Esophagus squamous epithelium (tissue), 5 donors: ENCODE measurements around the gene NSUN3. TPM values are rescaled to one million over a fixed set of nuclear protein-coding genes. Genes with fewer than 3 reads are reported as not detected.
"Not testable (repeated sequence)": the region's sequence is repeated elsewhere in the genome, so short reads cannot be mapped to it uniquely, and the experiment has no call there.

Source experiments
- DNase-seq: peaks from one replicate; lab custom pipeline; 2025; lab: John Stamatoyannopoulos, UW
- H3K27ac ChIP-seq, 4 donors: fragments of 200-600 bp; sonication (generic); one replicate each; pipeline ENCODE4 v1.5.1; 2016 to 2019; ENCODE audit warnings: mild to moderate bottlenecking in 1 of 4
- H3K27me3 ChIP-seq, 4 donors: fragments of 200-600 bp; sonication (generic); 1 replicate in 3 of 4; 2 replicates in 1 of 4; pipeline versions ENCODE4 v1.5.1 to v1.6.0; 2017 to 2021; ENCODE audit warnings: antibody characterized with exemption in 1 of 4
- H3K36me3 ChIP-seq, 3 donors: fragments of 200-600 bp; sonication (generic); one replicate each; pipeline ENCODE4 v1.5.1; 2016 to 2019
- H3K4me1 ChIP-seq, 3 donors: fragments of 200-600 bp; sonication (generic); one replicate each; pipeline ENCODE4 v1.5.1; 2017 to 2019
- H3K4me3 ChIP-seq, 4 donors: fragments of 200-600 bp; sonication (generic); 1 replicate in 3 of 4; 2 replicates in 1 of 4; pipeline ENCODE4 v1.5.1; 2016 to 2019; ENCODE audit warnings: mild to moderate bottlenecking in 2 of 4, moderate library complexity in 1 of 4
- H3K9me3 ChIP-seq, 3 donors: fragments of 200-600 bp; sonication (generic); one replicate each; pipeline ENCODE4 v1.5.1; 2016 to 2019
- POLR2A ChIP-seq, 4 donors: fragments of 450-650 bp; IDR thresholded peaks; one replicate each; pipeline ENCODE4 v1.6.1; 2017; ENCODE audit warnings: antibody characterized with exemption in 4 of 4, mild to moderate bottlenecking in 4 of 4, moderate library complexity in 3 of 4
- WGBS, 2 donors: methylation state at CpG; one replicate each; pipeline ENCODE4 v1.1.5; 2018; 5-methylcytosine and 5-hydroxymethylcytosine counted together
- intact Hi-C: fragments of 100-400 bp; cut with DNase I; formaldehyde crosslinking; loops from one replicate; pipeline ENCODE4 v1.15.0; 2022
- total RNA-seq, 4 donors: library from RNA; depleted of rRNA; stranded (reverse); fragments of >200 nt; gene quantifications; one replicate each; pipeline ENCODE4 v1.1.0, GENCODE V29; 2016
- TF ChIP-seq, protein P1 (sequence below), 6 experiments: fragments of 450-650 bp in 4 of 6; fragments of 200-600 bp in 2 of 6; sonication (generic) in 2 of 6; IDR thresholded peaks; one replicate each; pipeline ENCODE4 v1.5.1; 2016 to 2019; ENCODE audit warnings: antibody characterized with exemption in 6 of 6, mild to moderate bottlenecking in 4 of 6, moderate library complexity in 4 of 6
- donor health status: DM: yes; HTN: yes; CAD: no.

The NSUN3 gene
- total RNA-seq, 4 donors from 2014 or later: 3.6 to 13.2 (median 6.7) TPM

DNA sequence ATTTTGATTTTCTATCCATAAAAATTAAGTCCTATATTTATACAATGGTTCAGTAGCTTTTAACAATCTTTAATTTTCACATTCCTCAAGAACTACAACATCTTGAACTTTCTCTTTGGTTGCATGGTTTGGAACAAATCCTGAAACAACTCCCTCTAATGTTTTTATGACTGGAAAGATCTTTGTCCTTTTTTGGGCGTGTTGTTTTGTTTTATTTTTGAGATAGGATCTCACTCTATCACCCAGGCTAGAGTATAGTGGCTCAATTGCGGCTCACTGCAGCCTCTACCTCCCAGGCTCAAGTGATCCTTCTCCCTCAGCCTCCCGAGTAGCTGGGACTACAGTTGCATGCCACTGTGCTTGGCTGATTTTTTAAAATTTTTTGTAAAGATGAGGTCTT lies 38.5 kb upstream of the NSUN3 start:
- no peak for TF ChIP-seq POLR2A (IDR thresholded peaks at IDR 0.05)
- TF ChIP-seq, protein P1, sequence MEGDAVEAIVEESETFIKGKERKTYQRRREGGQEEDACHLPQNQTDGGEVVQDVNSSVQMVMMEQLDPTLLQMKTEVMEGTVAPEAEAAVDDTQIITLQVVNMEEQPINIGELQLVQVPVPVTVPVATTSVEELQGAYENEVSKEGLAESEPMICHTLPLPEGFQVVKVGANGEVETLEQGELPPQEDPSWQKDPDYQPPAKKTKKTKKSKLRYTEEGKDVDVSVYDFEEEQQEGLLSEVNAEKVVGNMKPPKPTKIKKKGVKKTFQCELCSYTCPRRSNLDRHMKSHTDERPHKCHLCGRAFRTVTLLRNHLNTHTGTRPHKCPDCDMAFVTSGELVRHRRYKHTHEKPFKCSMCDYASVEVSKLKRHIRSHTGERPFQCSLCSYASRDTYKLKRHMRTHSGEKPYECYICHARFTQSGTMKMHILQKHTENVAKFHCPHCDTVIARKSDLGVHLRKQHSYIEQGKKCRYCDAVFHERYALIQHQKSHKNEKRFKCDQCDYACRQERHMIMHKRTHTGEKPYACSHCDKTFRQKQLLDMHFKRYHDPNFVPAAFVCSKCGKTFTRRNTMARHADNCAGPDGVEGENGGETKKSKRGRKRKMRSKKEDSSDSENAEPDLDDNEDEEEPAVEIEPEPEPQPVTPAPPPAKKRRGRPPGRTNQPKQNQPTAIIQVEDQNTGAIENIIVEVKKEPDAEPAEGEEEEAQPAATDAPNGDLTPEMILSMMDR (IDR thresholded peaks at IDR 0.05): no peak
- WGBS, 2 donors: 83 to 89% methylated on average over 3 of the region's 3 CpGs
- intact Hi-C loops: no loop called here
- Histone ChIP-seq H3K27ac (no peak overlapping the region), H3K27me3 (no peaks in the 10 kb centered on the region), H3K9me3 (no peaks in the 10 kb centered on the region), H3K4me1 (peaks cover 0 to 15% (median 0%) of the 10 kb centered on the region in 3 donors), H3K36me3 (no peaks in the 10 kb centered on the region), H3K4me3 (no peak overlapping the region)
- DNase-seq: no peak

DNA sequence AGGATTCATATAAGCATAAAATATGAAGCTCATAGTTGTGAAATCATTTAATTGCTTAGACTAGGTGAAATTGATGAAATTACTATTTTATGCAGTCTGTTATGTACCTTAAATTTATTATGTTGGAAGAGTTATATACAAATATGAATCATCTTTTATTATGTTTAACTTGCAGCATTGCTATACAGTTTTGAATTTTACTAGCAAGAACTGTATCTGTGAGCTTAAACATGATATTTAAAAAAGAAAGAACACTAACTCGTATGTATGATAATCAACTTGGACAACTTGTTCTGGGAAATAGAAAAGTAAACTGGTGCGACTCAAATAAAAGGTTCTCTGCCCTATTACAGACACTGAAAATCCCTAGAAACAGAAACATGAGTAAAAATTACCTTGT lies 36.2 kb upstream of the NSUN3 start:
- Histone ChIP-seq H3K27ac (peak overlapping the region in 1 of 4 donors; percentile 84), H3K9me3 (no peaks in the 10 kb centered on the region), H3K4me1 (peaks cover 0 to 15% (median 0%) of the 10 kb centered on the region in 3 donors), H3K27me3 (no peaks in the 10 kb centered on the region), H3K36me3 (no peaks in the 10 kb centered on the region), H3K4me3 (peak overlapping the region in 3 of 4 donors; percentile 15 to 55 (median 46))
- intact Hi-C loops: no loop called here
- WGBS, 2 donors: 64 to 66% methylated on average over 2 of the region's 2 CpGs
- TF ChIP-seq POLR2A (IDR thresholded peaks at IDR 0.05): no peak
- TF ChIP-seq, protein P1 (IDR thresholded peaks at IDR 0.05): no peak
- DNase-seq: no peak

DNA sequence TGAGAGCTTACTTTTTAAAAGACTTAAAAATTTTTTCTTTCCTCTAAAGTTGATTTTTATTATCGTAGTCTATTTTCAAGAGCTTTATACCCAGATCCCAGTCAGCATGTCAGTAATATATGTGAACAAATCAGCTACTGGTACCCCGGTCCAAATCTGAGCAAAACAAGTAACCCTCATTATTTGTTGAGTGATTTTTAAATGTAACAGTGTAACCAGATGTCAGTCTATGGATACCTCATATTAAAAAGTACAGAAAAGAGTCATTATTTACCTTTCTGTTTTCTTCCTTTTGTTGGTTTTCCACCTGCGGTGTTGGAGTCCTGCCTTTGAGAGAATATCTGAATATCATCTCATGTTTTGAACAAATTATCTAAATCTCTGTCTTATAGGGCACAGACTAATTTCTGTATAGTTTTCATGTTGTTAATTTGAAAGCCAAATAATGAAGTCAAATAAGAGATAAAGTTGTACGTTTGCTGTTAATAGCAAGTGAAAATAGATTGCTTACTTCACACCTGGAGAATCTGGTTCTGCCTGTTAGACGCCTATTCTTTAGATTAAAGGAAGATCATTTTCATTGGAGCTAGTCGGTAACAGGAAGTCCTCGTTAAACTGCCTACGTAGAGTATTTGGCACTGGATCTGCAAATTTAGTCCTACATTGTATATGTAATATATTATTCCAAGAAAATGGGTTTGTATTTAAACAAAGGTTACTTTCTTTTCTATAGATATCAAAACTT lies 34.6 kb upstream of the NSUN3 start, which contains the start of gene STX19:
Gene STX19 (minus strand): TSS at position 505 of the 745 bp plus-strand sequence. CDS start 13,328 bp downstream, outside the sequence.
- Histone ChIP-seq H3K27ac (peak within 1 kb of the TSS in 3 of 4 donors; percentile 26 to 84 (median 77)), H3K9me3 (no peaks in the 10 kb centered on the region), H3K4me3 (peak within 1 kb of the TSS; percentile 16 to 55 (median 46)), H3K4me1 (peaks cover 0 to 15% (median 0%) of the 10 kb centered on the region in 3 donors), H3K36me3 (no peaks in the 10 kb centered on the region), H3K27me3 (no peaks in the 10 kb centered on the region)
- TF ChIP-seq, protein P1 (IDR thresholded peaks at IDR 0.05): no peak
- TF ChIP-seq POLR2A (IDR thresholded peaks at IDR 0.05): peak in 1 of 4 donors; percentile 15
- 33 to 50% methylated on average over 8 of the region's 8 CpGs for WGBS, 2 donors
- intact Hi-C loops: no loop called here
- no peak for DNase-seq

DNA sequence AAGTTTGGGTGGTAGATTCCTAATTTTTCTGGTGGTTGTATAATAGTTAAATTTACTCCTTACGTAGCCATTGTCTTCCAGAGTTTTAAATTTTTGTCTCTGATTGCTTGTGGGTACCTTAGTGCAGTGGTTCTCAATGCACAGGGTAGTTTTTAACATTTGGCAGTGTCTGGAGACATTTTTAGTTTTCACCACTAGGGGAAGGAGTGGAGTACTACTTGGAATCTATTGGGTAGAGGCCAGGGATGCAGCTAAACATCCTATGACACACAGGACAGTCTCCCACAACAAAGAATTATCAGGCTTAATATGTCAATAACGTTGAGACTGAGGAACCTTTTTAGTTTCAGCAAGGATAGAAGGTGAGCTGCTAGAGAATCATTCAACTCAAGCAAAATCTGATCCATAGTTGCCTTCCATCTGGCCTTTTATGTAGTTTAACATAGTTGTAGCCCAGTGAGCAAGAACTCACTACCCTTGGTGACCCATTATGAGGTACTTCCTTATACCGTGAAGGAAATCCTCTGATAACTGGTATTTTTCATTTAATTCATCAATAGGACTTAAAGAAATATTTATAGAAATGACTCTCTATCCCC lies 25.9 kb upstream of the NSUN3 start:
- H3K4me3 ChIP-seq: no peak overlapping the region
- H3K36me3 ChIP-seq: no peaks in the 10 kb centered on the region
- no peak for TF ChIP-seq POLR2A (IDR thresholded peaks at IDR 0.05)
- TF ChIP-seq, protein P1 (IDR thresholded peaks at IDR 0.05): peak in 5 of 6 experiments; percentile 15 to 60 (median 39)
- no peaks in the 10 kb centered on the region for H3K4me1 ChIP-seq
- WGBS, 2 donors: 75 to 76% methylated on average over 3 of the region's 3 CpGs
- DNase-seq: no peak
- H3K27me3 ChIP-seq: no peaks in the 10 kb centered on the region
- no peaks in the 10 kb centered on the region for H3K9me3 ChIP-seq
- intact Hi-C loops: no loop called here
- no peak overlapping the region for H3K27ac ChIP-seq

DNA sequence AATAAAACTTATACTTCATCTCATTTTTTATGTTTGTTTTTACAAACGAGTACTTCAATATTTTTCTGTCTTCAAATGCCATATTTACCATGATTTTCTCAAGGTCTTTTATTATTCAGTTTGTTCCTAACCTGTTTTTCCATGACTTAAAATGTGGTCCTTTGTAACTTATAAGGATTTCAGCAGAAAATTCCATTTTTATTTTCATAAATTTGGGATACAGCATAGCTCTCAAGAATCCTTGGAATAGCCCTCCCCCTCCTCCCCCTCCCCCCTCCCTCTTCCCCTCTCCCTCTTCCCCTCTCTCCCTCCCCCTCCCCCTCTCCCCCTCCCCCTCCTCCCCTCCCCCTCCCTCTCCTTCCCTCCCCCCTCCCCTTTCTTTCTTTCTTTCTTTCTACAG lies 19.6 kb upstream of the NSUN3 start:
- Histone ChIP-seq H3K36me3 (peaks cover 5 to 17% (median 13%) of the 10 kb centered on the region in 3 donors), H3K27ac (no peak overlapping the region), H3K4me1 (no peaks in the 10 kb centered on the region), H3K9me3 (peaks cover 0 to 11% (median 6%) of the 10 kb centered on the region in 3 donors), H3K4me3 (no peak overlapping the region), H3K27me3 (no peaks in the 10 kb centered on the region)
- intact Hi-C loops: no loop called here
- 79 to 81% methylated on average over 1 of the region's 1 CpG for WGBS, 2 donors
- DNase-seq: no peak
- TF ChIP-seq, protein P1 (IDR thresholded peaks at IDR 0.05): no peak

DNA sequence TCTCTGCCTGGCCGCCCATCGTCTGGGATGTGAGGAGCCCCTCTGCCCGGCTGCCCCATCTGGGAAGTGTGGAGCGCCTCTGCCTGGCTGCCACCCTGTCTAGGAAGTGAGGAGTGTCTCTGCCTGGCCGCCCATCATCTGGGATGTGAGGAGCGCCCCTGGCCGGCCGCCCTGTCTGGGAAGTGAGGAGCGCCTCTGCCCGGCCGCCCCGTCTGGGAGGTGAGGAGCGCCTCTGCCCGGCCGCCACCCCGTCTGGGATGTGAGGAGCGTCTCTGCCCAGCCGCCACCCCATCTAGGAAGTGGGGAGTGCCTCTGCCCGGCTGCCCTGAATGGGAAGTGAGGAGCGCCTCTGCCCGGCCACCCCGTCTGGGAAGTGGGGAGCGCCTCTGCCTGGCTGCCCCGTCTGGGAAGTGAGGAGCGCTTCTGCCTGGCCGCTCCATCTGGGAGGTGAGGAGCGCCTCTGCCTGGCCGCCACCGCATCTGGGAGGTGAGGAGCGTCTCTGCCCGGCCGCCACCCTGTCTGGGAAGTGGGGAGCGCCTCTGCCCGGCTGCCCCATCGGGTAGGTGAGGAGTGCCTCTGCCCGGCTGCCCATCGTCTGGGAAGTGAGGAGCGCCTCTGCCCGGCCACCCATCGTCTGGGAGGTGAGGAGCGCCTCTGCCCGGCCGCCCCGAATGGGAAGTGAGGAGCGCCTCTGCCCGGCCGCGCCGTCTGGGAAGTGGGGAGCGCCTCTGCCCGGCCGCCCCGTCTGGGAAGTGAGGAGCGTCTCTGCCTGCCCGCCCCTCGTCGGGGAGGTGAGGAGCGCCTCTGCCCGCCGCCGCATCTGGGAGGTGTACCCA lies 18.5 kb upstream of the NSUN3 start:
- H3K4me3 ChIP-seq, DNase-seq, H3K27ac ChIP-seq, H3K27me3 ChIP-seq, intact Hi-C loops, H3K4me1 ChIP-seq: not testable (repeated sequence)
- peaks cover 0 to 11% (median 6%) of the 10 kb centered on the region in 3 donors for H3K9me3 ChIP-seq
- WGBS, 2 donors: no CpG with 5 or more reads among the region's 61 CpGs
- H3K36me3 ChIP-seq: peaks cover 5 to 17% (median 13%) of the 10 kb centered on the region in 3 donors
